HepG2 (cell line): ENCODE results near the gene SLC25A51. TPM values are rescaled to one million over a fixed set of nuclear protein-coding genes. Genes with fewer than 3 reads are reported as not detected.

Experiments used
- ATAD3A ChIP-seq: sonication (generic); formaldehyde crosslinking; IDR thresholded peaks from 2 replicates; pipeline ENCODE4 v1.4.0; 2020; ENCODE audit warnings: missing genetic modification reagents
- CHD4 ChIP-seq: fragments of 200-600 bp; sonication (generic); IDR thresholded peaks from 2 replicates; pipeline ENCODE4 v1.7.0; 2017; ENCODE audit warnings: mild to moderate bottlenecking, low read length, borderline replicate concordance
- EEA1 ChIP-seq: sonication (generic); formaldehyde crosslinking; IDR thresholded peaks from 2 replicates; pipeline ENCODE4 v1.5.1; 2020; ENCODE audit warnings: mild to moderate bottlenecking, missing genetic modification reagents, borderline replicate concordance
- ELF3 ChIP-seq: IDR thresholded peaks from 2 replicates; pipeline ENCODE4 v1.6.1; 2016; ENCODE audit warnings: missing genetic modification reagents, missing compliant biosample characterization
- FOXA1 ChIP-seq, 2 experiments: fragments of 450-650 bp in 1 of 2; sonication (generic) in 1 of 2; formaldehyde crosslinking in 1 of 2; IDR thresholded peaks; 2 replicates each; pipeline versions ENCODE4 v1.4.0 to v1.6.1; 2016 to 2020; ENCODE audit warnings: missing genetic modification reagents in 1 of 2
- FOXO1 ChIP-seq: sonication (generic); formaldehyde crosslinking; IDR thresholded peaks from 2 replicates; pipeline ENCODE4 v1.4.0; 2020; ENCODE audit warnings: missing genetic modification reagents
- JUND ChIP-seq: sonication (generic); formaldehyde crosslinking; IDR thresholded peaks from 2 replicates; pipeline ENCODE4 v1.8.0; 2022; ENCODE audit warnings: mild to moderate bottlenecking, missing genetic modification reagents
- MED1 ChIP-seq: sonication (generic); formaldehyde crosslinking; IDR thresholded peaks from 2 replicates; pipeline ENCODE4 v1.4.0; 2020; ENCODE audit warnings: missing genetic modification reagents
- PAXIP1 ChIP-seq: sonication (generic); formaldehyde crosslinking; conservative IDR thresholded peaks from 2 replicates; pipeline ENCODE4 v1.4.0; 2020; ENCODE audit warnings: mild to moderate bottlenecking, missing genetic modification reagents, moderate library complexity
- REPIN1 ChIP-seq: sonication (generic); formaldehyde crosslinking; IDR thresholded peaks from 2 replicates; pipeline ENCODE4 v1.8.0; 2022; ENCODE audit warnings: missing genetic modification reagents, low read depth, mild to moderate bottlenecking, borderline replicate concordance
- RFX5 ChIP-seq: IDR thresholded peaks from 2 replicates; pipeline ENCODE4 v1.6.1; 2011; ENCODE audit warnings: low read depth, low read length, improper control_type of control experiment
- RXRB ChIP-seq: IDR thresholded peaks from 2 replicates; pipeline ENCODE4 v1.6.1; 2016; ENCODE audit warnings: borderline replicate concordance, missing genetic modification reagents, missing compliant biosample characterization
- THYN1 ChIP-seq: sonication (generic); formaldehyde crosslinking; IDR thresholded peaks from 2 replicates; pipeline ENCODE4 v1.8.1; 2023; ENCODE audit warnings: low read depth, mild to moderate bottlenecking, moderate library complexity, missing genetic modification reagents, borderline replicate concordance
- ZNF282 ChIP-seq: fragments of 450-650 bp; IDR thresholded peaks from 2 replicates; pipeline ENCODE4 v1.6.1; 2018; ENCODE audit not compliant: partially characterized antibody
- ZNF335 ChIP-seq: sonication (generic); formaldehyde crosslinking; IDR thresholded peaks from 2 replicates; pipeline ENCODE4 v1.4.0; 2020; ENCODE audit warnings: missing genetic modification reagents
- ZNF414 ChIP-seq: sonication (generic); formaldehyde crosslinking; IDR thresholded peaks from 2 replicates; pipeline ENCODE4 v1.5.0; 2020; ENCODE audit warnings: missing genetic modification reagents
- ZNF777 ChIP-seq: sonication (generic); formaldehyde crosslinking; IDR thresholded peaks from 2 replicates; pipeline ENCODE4 v1.4.0; 2020; ENCODE audit warnings: missing genetic modification reagents
- ZNF782 ChIP-seq: sonication (generic); formaldehyde crosslinking; IDR thresholded peaks from 2 replicates; pipeline ENCODE4 v1.4.0; 2020; ENCODE audit warnings: missing genetic modification reagents, mild to moderate bottlenecking, borderline replicate concordance
- ZSCAN21 ChIP-seq: sonication (generic); formaldehyde crosslinking; IDR thresholded peaks from 2 replicates; pipeline ENCODE4 v1.8.0; 2022; ENCODE audit warnings: mild to moderate bottlenecking, missing genetic modification reagents, moderate library complexity, borderline replicate concordance
- polyA plus RNA-seq, 8 experiments: library from polyadenylated mRNA; depleted of rRNA in 3 of 8; stranded (reverse) in 7 of 8; unstranded in 1 of 8; fragments of >200 nt; fragmentation: Illumina TruSeq in 4 of 8; extraction: Trizol in 4 of 8; gene quantifications; 2 replicates each; pipeline versions ENCODE4 v1.2.1 to v1.2.3, GENCODE V29; 2011 to 2016; ENCODE audit warnings: low read depth in 4 of 8, missing spikeins in 1 of 8, mixed read lengths in 1 of 8; ENCODE audit not compliant: insufficient read depth in 1 of 8
- total RNA-seq, 5 experiments: library from RNA; depleted of rRNA; stranded (reverse); fragments of >200 nt; fragmentation: Illumina TruSeq; extraction: Trizol; gene quantifications; 2 replicates each; pipeline ENCODE4 v1.2.3, GENCODE V29; 2016; ENCODE audit warnings: low read depth in 1 of 5
- TF ChIP-seq, protein P1 (sequence below): IDR thresholded peaks from 2 replicates; pipeline ENCODE4 v1.6.1; 2016
- TF ChIP-seq, protein P2 (sequence below): fragments of 450-650 bp; IDR thresholded peaks from 2 replicates; pipeline ENCODE4 v1.6.1; 2017; ENCODE audit warnings: mild to moderate bottlenecking

SLC25A51 gene
- total and polyA plus RNA-seq, 2 of the 13 experiments (the other 11 are each of a cell fraction or from before 2014, with no cell fraction given) = 14.6 to 37.7 TPM

GRCh38 chr9:37951671-37952449 is 47.9 kb upstream of the SLC25A51 start (continued):
- TF ChIP-seq, protein P1, sequence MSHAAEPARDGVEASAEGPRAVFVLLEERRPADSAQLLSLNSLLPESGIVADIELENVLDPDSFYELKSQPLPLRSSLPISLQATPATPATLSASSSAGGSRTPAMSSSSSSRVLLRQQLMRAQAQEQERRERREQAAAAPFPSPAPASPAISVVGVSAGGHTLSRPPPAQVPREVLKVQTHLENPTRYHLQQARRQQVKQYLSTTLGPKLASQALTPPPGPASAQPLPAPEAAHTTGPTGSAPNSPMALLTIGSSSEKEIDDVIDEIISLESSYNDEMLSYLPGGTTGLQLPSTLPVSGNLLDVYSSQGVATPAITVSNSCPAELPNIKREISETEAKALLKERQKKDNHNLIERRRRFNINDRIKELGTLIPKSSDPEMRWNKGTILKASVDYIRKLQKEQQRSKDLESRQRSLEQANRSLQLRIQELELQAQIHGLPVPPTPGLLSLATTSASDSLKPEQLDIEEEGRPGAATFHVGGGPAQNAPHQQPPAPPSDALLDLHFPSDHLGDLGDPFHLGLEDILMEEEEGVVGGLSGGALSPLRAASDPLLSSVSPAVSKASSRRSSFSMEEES (CRISPR knock-in tag) = peak; percentile 39; the same call in 1 of the 2 replicates
- TF ChIP-seq, protein P2, sequence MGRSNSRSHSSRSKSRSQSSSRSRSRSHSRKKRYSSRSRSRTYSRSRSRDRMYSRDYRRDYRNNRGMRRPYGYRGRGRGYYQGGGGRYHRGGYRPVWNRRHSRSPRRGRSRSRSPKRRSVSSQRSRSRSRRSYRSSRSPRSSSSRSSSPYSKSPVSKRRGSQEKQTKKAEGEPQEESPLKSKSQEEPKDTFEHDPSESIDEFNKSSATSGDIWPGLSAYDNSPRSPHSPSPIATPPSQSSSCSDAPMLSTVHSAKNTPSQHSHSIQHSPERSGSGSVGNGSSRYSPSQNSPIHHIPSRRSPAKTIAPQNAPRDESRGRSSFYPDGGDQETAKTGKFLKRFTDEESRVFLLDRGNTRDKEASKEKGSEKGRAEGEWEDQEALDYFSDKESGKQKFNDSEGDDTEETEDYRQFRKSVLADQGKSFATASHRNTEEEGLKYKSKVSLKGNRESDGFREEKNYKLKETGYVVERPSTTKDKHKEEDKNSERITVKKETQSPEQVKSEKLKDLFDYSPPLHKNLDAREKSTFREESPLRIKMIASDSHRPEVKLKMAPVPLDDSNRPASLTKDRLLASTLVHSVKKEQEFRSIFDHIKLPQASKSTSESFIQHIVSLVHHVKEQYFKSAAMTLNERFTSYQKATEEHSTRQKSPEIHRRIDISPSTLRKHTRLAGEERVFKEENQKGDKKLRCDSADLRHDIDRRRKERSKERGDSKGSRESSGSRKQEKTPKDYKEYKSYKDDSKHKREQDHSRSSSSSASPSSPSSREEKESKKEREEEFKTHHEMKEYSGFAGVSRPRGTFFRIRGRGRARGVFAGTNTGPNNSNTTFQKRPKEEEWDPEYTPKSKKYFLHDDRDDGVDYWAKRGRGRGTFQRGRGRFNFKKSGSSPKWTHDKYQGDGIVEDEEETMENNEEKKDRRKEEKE = no peak
- TF ChIP-seq ZNF282 = no peak
- no peak for TF ChIP-seq ZNF414 (CRISPR knock-in tag)
- TF ChIP-seq MED1 (CRISPR knock-in tag) = peak; percentile 86
- no peak for TF ChIP-seq ZSCAN21 (CRISPR knock-in tag)
- no peak for TF ChIP-seq ZNF782 (CRISPR knock-in tag)
- TF ChIP-seq JUND = peak; percentile 48; the same call in 1 of the 2 replicates
- no peak for TF ChIP-seq EEA1 (CRISPR knock-in tag)
- TF ChIP-seq PAXIP1 = peak; percentile 75
- no peak for TF ChIP-seq REPIN1
- peak; percentile 55; the same call in 1 of the 2 replicates for TF ChIP-seq ELF3 (CRISPR knock-in tag)
- TF ChIP-seq FOXO1 (CRISPR knock-in tag) = peak; percentile 56; the same call in 1 of the 2 replicates
- no peak for TF ChIP-seq ZNF335 (CRISPR knock-in tag)
- TF ChIP-seq RXRB (CRISPR knock-in tag) = peak; percentile 90
- TF ChIP-seq ZNF777 (CRISPR knock-in tag) = no peak
- peak; percentile 65; the same call in 1 of the 2 replicates for TF ChIP-seq FOXA1 (IDR thresholded peaks at IDR 0.05)
- peak; percentile 94 for TF ChIP-seq FOXA1 (CRISPR knock-in tag; IDR thresholded peaks at IDR 0.05)
- no peak for TF ChIP-seq ATAD3A (CRISPR knock-in tag)
- TF ChIP-seq RFX5 = no peak
- no peak for TF ChIP-seq THYN1 (CRISPR knock-in tag)
- no peak for TF ChIP-seq CHD4
